Neural cell (in vitro differentiated cells): ENCODE data around the gene RETREG1.

ENCODE experiments used
- CTCF ChIP-seq: fragments of 450-650 bp; IDR thresholded peaks from 2 replicates; pipeline ENCODE4 v1.5.1; 2014; ENCODE audit warnings: antibody characterized with exemption, mild to moderate bottlenecking, moderate library complexity; ENCODE audit not compliant: poor library complexity, severe bottlenecking
- EP300 ChIP-seq: fragments of 450-650 bp; conservative IDR thresholded peaks from 2 replicates; pipeline ENCODE4 v1.6.1; 2014; ENCODE audit warnings: antibody characterized with exemption, mild to moderate bottlenecking, moderate library complexity; ENCODE audit not compliant: poor library complexity, severe bottlenecking
- EZH2 ChIP-seq: fragments of 200-600, 300-800 bp; shearing (Covaris generic), sonication (generic); IDR thresholded peaks from 2 replicates; pipeline ENCODE4 v1.6.1; 2014; ENCODE audit warnings: antibody characterized with exemption, low read length, borderline replicate concordance, mild to moderate bottlenecking; ENCODE audit not compliant: insufficient read depth, poor library complexity, severe bottlenecking
- POLR2AphosphoS5 ChIP-seq: IDR thresholded peaks from 2 replicates; pipeline ENCODE4 v1.6.1; 2012
- RAD21 ChIP-seq: fragments of 450-650 bp; conservative IDR thresholded peaks from 2 replicates; pipeline ENCODE4 v1.6.1; 2014; ENCODE audit warnings: antibody characterized with exemption, mild to moderate bottlenecking, moderate library complexity
- REST ChIP-seq: IDR thresholded peaks from 2 replicates; pipeline ENCODE4 v1.6.1; 2012; ENCODE audit warnings: borderline replicate concordance
- SMC3 ChIP-seq: fragments of 450-650 bp; conservative IDR thresholded peaks from 2 replicates; pipeline ENCODE4 v1.6.1; 2014; ENCODE audit warnings: antibody characterized with exemption, mild to moderate bottlenecking, moderate library complexity; ENCODE audit not compliant: poor library complexity
- TAF1 ChIP-seq: IDR thresholded peaks from 2 replicates; pipeline ENCODE4 v1.6.1; 2012; ENCODE audit warnings: low read depth

- TF ChIP-seq CTCF (no peak), TAF1 (no peak), POLR2AphosphoS5 (no peak), EZH2 (no peak), RAD21 (no peak), REST (no peak), EP300 (no peak), SMC3 (no peak)
Observed at GRCh38 chr5:16528382-16529110, 88.3 kb downstream of the RETREG1 start.
